WTC11 (cell line): ENCODE measurements around the gene EPN3. TPM values are rescaled to one million over a fixed set of nuclear protein-coding genes. Genes with fewer than 3 reads are reported as not detected.

Experiments
- ATAC-seq: fragments of 200-7000 bp; cut with Tn5 transposase; 2 replicates; pipeline ENCODE4 v1.10.0; 2021; ENCODE audit warnings: mild to moderate bottlenecking, moderate library complexity
- CTCF ChIA-PET: fragments of 300-600 bp; sonication (Branson Sonifier 250); formaldehyde crosslinking; loops from one replicate; lab custom pipeline; 2021; ENCODE audit warnings: antibody characterized with exemption; lab: Charles Lee
- POLR2A ChIA-PET: fragments of 350-600 bp; sonication (Branson Sonifier 250); formaldehyde crosslinking; loops from one replicate; lab custom pipeline; 2021; ENCODE audit warnings: antibody characterized with exemption; lab: Charles Lee
- DNase-seq: peaks from one replicate; pipeline ENCODE4 v3.0.0; 2021; ENCODE audit warnings: low spot score
- H3K27ac Mint-ChIP-seq: 2 replicates; pipeline ENCODE4 v1.8.0; 2021; ENCODE audit warnings: mixed read lengths
- H3K27me3 Mint-ChIP-seq: 2 replicates; pipeline ENCODE4 v1.8.0; 2021; ENCODE audit warnings: low read depth, mild to moderate bottlenecking, moderate library complexity, mixed read lengths
- H3K36me3 Mint-ChIP-seq: 2 replicates; pipeline ENCODE4 v1.8.0; 2021; ENCODE audit warnings: mixed read lengths
- H3K4me1 Mint-ChIP-seq: 2 replicates; pipeline ENCODE4 v1.8.0; 2022; ENCODE audit warnings: mixed read lengths
- H3K4me3 Mint-ChIP-seq: 2 replicates; pipeline ENCODE4 v1.8.0; 2021; ENCODE audit warnings: mild to moderate bottlenecking, moderate library complexity, mixed read lengths
- H3K9me3 Mint-ChIP-seq: 2 replicates; pipeline ENCODE4 v1.8.0; 2021; ENCODE audit warnings: mixed read lengths
- FOXK1 ChIP-seq: sonication (generic); formaldehyde crosslinking; IDR thresholded peaks from 2 replicates; pipeline ENCODE4 v1.8.0; 2022; ENCODE audit warnings: mild to moderate bottlenecking, moderate library complexity, missing genetic modification reagents
- GABPB1 ChIP-seq: sonication (generic); formaldehyde crosslinking; IDR thresholded peaks from 2 replicates; pipeline ENCODE4 v1.8.1; 2023; ENCODE audit warnings: mild to moderate bottlenecking, missing genetic modification reagents
- HMGXB4 ChIP-seq: sonication (generic); formaldehyde crosslinking; IDR thresholded peaks from 2 replicates; pipeline ENCODE4 v1.8.1; 2023; ENCODE audit warnings: mild to moderate bottlenecking, moderate library complexity, missing genetic modification reagents
- JAZF1 ChIP-seq: fragments of 250-450 bp; sonication (Bioruptor Pico); IDR thresholded peaks from 2 replicates; pipeline ENCODE4 v1.9.0; 2021; ENCODE audit warnings: moderate library complexity, mild to moderate bottlenecking, inconsistent platforms
- NFATC4 ChIP-seq: fragments of 250-450 bp; sonication (Bioruptor Pico); IDR thresholded peaks from 2 replicates; pipeline ENCODE4 v1.9.0; 2021; ENCODE audit warnings: mild to moderate bottlenecking
- NR1H2 ChIP-seq: sonication (generic); formaldehyde crosslinking; IDR thresholded peaks from 2 replicates; pipeline ENCODE4 v1.9.0; 2021; ENCODE audit warnings: mild to moderate bottlenecking, moderate library complexity, missing genetic modification reagents
- PRDM15 ChIP-seq: sonication (generic); formaldehyde crosslinking; IDR thresholded peaks from 2 replicates; pipeline ENCODE4 v1.8.0; 2022; ENCODE audit warnings: missing genetic modification reagents
- PRRX2 ChIP-seq: fragments of 250-450 bp; sonication (Bioruptor Pico); IDR thresholded peaks from 2 replicates; pipeline ENCODE4 v1.8.0; 2021; ENCODE audit warnings: mild to moderate bottlenecking
- RELA ChIP-seq: sonication (generic); formaldehyde crosslinking; IDR thresholded peaks from 2 replicates; pipeline ENCODE4 v1.8.1; 2022; ENCODE audit warnings: missing genetic modification reagents, mild to moderate bottlenecking, borderline replicate concordance
- TEAD1 ChIP-seq: sonication (generic); formaldehyde crosslinking; IDR thresholded peaks from 2 replicates; pipeline ENCODE4 v1.8.0; 2022; ENCODE audit warnings: mild to moderate bottlenecking, missing genetic modification reagents
- ZBTB21 ChIP-seq: sonication (generic); formaldehyde crosslinking; IDR thresholded peaks from 2 replicates; pipeline ENCODE4 v1.8.1; 2023; ENCODE audit warnings: mild to moderate bottlenecking, missing genetic modification reagents, borderline replicate concordance
- ZMAT4 ChIP-seq: fragments of 250-450 bp; sonication (Bioruptor Pico); IDR thresholded peaks from 2 replicates; pipeline ENCODE4 v1.9.0; 2021; ENCODE audit warnings: mild to moderate bottlenecking
- ZNF219 ChIP-seq: sonication (generic); formaldehyde crosslinking; IDR thresholded peaks from 2 replicates; pipeline ENCODE4 v1.8.0; 2023; ENCODE audit warnings: missing genetic modification reagents, mild to moderate bottlenecking, borderline replicate concordance
- ZNF232 ChIP-seq: sonication (generic); formaldehyde crosslinking; IDR thresholded peaks from 2 replicates; pipeline ENCODE4 v1.8.0; 2022; ENCODE audit warnings: mild to moderate bottlenecking, missing genetic modification reagents
- ZNF281 ChIP-seq: sonication (generic); formaldehyde crosslinking; IDR thresholded peaks from 2 replicates; pipeline ENCODE4 v1.8.0; 2023; ENCODE audit warnings: mild to moderate bottlenecking, missing genetic modification reagents
- ZNF423 ChIP-seq: fragments of 250-450 bp; sonication (Bioruptor Pico); IDR thresholded peaks from 2 replicates; pipeline ENCODE4 v2.1.2; 2022; ENCODE audit warnings: mild to moderate bottlenecking, moderate library complexity
- ZNF425 ChIP-seq: fragments of 250-450 bp; sonication (Bioruptor Pico); conservative IDR thresholded peaks from 2 replicates; pipeline ENCODE4 v1.9.0; 2021; ENCODE audit warnings: mild to moderate bottlenecking
- ZNF671 ChIP-seq: fragments of 250-450 bp; sonication (Bioruptor Pico); IDR thresholded peaks from 2 replicates; pipeline ENCODE4 v1.8.0; 2021; ENCODE audit warnings: mild to moderate bottlenecking
- total RNA-seq: library from RNA; stranded (reverse); gene quantifications from 3 replicates; pipeline ENCODE4 v1.2.3, GENCODE V29; 2021

EPN3 gene
- total RNA-seq, 1 experiment from 2014 or later = 8.8 TPM

GRCh38 chr17:50545311-50545710 lies 12.8 kb downstream of the EPN3 start:
- Mint-ChIP-seq H3K9me3 (no peaks in the 10 kb centered on the region), H3K36me3 (no peaks in the 10 kb centered on the region), H3K27ac (no peak overlapping the region), H3K27me3 (peaks cover 14% of the 10 kb centered on the region), H3K4me3 (no peak overlapping the region), H3K4me1 (peaks cover 17% of the 10 kb centered on the region)
- ATAC-seq (no peak), DNase-seq (no peak)
- ChIA-PET CTCF (interaction anchor here (0.7 to 1.6 kb wide), 2 partner anchors 12 to 83 kb away, joined by 3 to 4 read pairs; partner anchors contain the start of gene EPN3), POLR2A (no interaction called here)
- TF ChIP-seq ZBTB21 (CRISPR knock-in tag) (no peak), ZNF281 (CRISPR knock-in tag) (no peak), FOXK1 (CRISPR knock-in tag) (no peak), NFATC4 (CRISPR knock-in tag) (no peak), ZNF425 (CRISPR knock-in tag) (no peak), ZNF232 (CRISPR knock-in tag) (no peak), ZNF219 (CRISPR knock-in tag) (no peak), ZNF671 (no peak), ZNF423 (CRISPR knock-in tag) (no peak), HMGXB4 (CRISPR knock-in tag) (no peak), PRRX2 (CRISPR knock-in tag) (no peak), PRDM15 (CRISPR knock-in tag) (no peak), ZMAT4 (CRISPR knock-in tag) (no peak), TEAD1 (CRISPR knock-in tag) (no peak), NR1H2 (CRISPR knock-in tag) (no peak), GABPB1 (no peak), JAZF1 (CRISPR knock-in tag) (no peak), RELA (CRISPR knock-in tag) (no peak)
